Dermis blood vessel endothelial cell (primary cell): ENCODE data around the gene JCAD. TPM values are rescaled to one million over a fixed set of nuclear protein-coding genes. Genes with fewer than 3 reads are reported as not detected.
A peak's percentile ranks its signal among the peaks of the same experiment; 100 is the strongest.

ENCODE experiments used
- DNase-seq: peaks from one replicate; pipeline ENCODE4 v3.0.0; 2010
- total RNA-seq: library from RNA; depleted of rRNA; stranded (reverse); fragments of >200 nt; gene quantifications from 2 replicates; pipeline ENCODE4 v1.2.3, GENCODE V29; 2014

Gene JCAD
- total RNA-seq, 1 donor from 2014 or later, result 74.7 TPM

- DNase-seq, result no peak
Observed at GRCh38 chr10:30045961-30046360, 13.4 kb downstream of the JCAD start.

- DNase-seq, result peak; percentile 58
Observed at GRCh38 chr10:30043476-30044270, 15.7 kb downstream of the JCAD start.

GRCh38 chr10:30042820-30043219 lies 16.6 kb downstream of the JCAD start:
- no peak for DNase-seq

GRCh38 chr10:30041196-30042105 lies 17.9 kb downstream of the JCAD start:
- peak; percentile 96 for DNase-seq

- DNase-seq, result no peak
Observed at GRCh38 chr10:30040597-30040996, 18.8 kb downstream of the JCAD start.

GRCh38 chr10:30039988-30040387 lies 19.4 kb downstream of the JCAD start:
- peak; percentile 87 for DNase-seq

GRCh38 chr10:30039567-30039966 lies 19.8 kb downstream of the JCAD start:
- DNase-seq, result peak; percentile 76

- DNase-seq, result no peak
Observed at GRCh38 chr10:30038781-30039536, 20.4 kb downstream of the JCAD start.

GRCh38 chr10:30037620-30038336 lies 21.6 kb downstream of the JCAD start:
- DNase-seq, result no peak

GRCh38 chr10:30036811-30037210 lies 22.6 kb downstream of the JCAD start:
- DNase-seq, result no peak

- DNase-seq, result no peak
Observed at GRCh38 chr10:30036341-30036740, 23.0 kb downstream of the JCAD start.

- DNase-seq, result no peak
Observed at GRCh38 chr10:30034433-30035137, 24.8 kb downstream of the JCAD start.

GRCh38 chr10:30032125-30032524 lies 27.3 kb downstream of the JCAD start:
- DNase-seq, result no peak

GRCh38 chr10:30029872-30030256 lies 29.5 kb downstream of the JCAD start:
- DNase-seq, result peak; percentile 43

- DNase-seq, result no peak
Observed at GRCh38 chr10:30029164-30029871, 30.1 kb downstream of the JCAD start.

- peak; percentile 39 for DNase-seq
Observed at GRCh38 chr10:30028738-30029030, 30.7 kb downstream of the JCAD start.

GRCh38 chr10:30028006-30028737 lies 31.2 kb downstream of the JCAD start:
- DNase-seq, result peak; percentile 95

- peak; percentile 87 for DNase-seq
Observed at GRCh38 chr10:30027057-30028005, 32.1 kb downstream of the JCAD start.

- DNase-seq, result no peak
Observed at GRCh38 chr10:30026578-30026977, 32.8 kb downstream of the JCAD start.
